Upper lobe of right lung (tissue), 1 donor: ENCODE results near the gene CNTNAP1. TPM values are rescaled to one million over a fixed set of nuclear protein-coding genes. Genes with fewer than 3 reads are reported as not detected.

ENCODE experiments used
- ATAC-seq: fragments of 200-7000 bp; cut with Tn5 transposase; one replicate; pipeline ENCODE4 v1.9.1; 2020; ENCODE audit warnings: mild to moderate bottlenecking, moderate library complexity
- DNase-seq: peaks from one replicate; pipeline ENCODE4 v3.0.0-alpha.2; 2020
- H3K27ac ChIP-seq: fragments of 200-600 bp; one replicate; pipeline ENCODE4 v1.8.0; 2022
- H3K27me3 ChIP-seq: fragments of 200-600 bp; one replicate; pipeline ENCODE4 v1.8.0; 2022; ENCODE audit warnings: mild to moderate bottlenecking
- H3K36me3 ChIP-seq: fragments of 200-600 bp; one replicate; pipeline ENCODE4 v1.8.0; 2022
- H3K4me1 ChIP-seq: fragments of 200-600 bp; one replicate; pipeline ENCODE4 v1.8.0; 2022
- H3K4me3 ChIP-seq: fragments of 200-600 bp; one replicate; pipeline ENCODE4 v1.8.0; 2022; ENCODE audit warnings: mild to moderate bottlenecking
- H3K9me3 ChIP-seq: fragments of 200-600 bp; one replicate; pipeline ENCODE4 v1.8.0; 2022
- intact Hi-C: fragments of 100-400 bp; cut with DNase I; formaldehyde crosslinking; loops from one replicate; pipeline ENCODE4 v1.11.0; 2022
- total RNA-seq: library from RNA; stranded (reverse); fragmentation: NEBNext Ultra II Directional; extraction: Animal tissue kit (Norgen Biotek cat#: 25700); gene quantifications from one replicate; pipeline ENCODE4 v1.2.1, GENCODE V29; 2021
- TF ChIP-seq, protein P1 (sequence below): fragments of 200-600 bp; IDR thresholded peaks from one replicate; pipeline ENCODE4 v1.8.0; 2022; ENCODE audit warnings: antibody characterized with exemption
- donor health status: DM: no; HTN: yes; CAD: no; lungs with severe emphysema.

CNTNAP1 gene
- total RNA-seq, 1 donor from 2014 or later, result 6.5 TPM

DNA sequence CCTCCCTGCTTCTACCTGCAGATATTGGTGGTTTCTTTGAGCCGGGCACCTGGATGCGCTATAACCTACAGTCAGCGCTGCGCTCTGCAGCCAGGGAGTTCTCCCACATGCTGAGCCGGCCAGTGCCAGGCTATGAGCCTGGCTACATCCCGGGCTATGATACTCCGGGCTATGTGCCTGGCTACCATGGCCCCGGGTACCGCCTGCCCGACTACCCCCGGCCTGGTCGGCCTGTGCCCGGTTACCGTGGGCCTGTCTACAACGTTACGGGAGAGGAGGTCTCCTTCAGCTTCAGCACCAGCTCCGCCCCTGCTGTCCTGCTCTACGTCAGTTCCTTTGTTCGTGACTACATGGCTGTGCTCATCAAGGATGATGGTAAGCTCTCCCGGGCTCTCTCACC lies 13.2 kb downstream of the CNTNAP1 start:
- Histone ChIP-seq H3K36me3 (peaks cover 50% of the 10 kb centered on the region), H3K4me1 (no peaks in the 10 kb centered on the region), H3K9me3 (no peaks in the 10 kb centered on the region), H3K27ac (no peak overlapping the region), H3K27me3 (no peaks in the 10 kb centered on the region), H3K4me3 (no peak overlapping the region)
- ATAC-seq, result no peak
- intact Hi-C loops, result no loop called here
- DNase-seq, result peak; percentile 62
- TF ChIP-seq, protein P1, sequence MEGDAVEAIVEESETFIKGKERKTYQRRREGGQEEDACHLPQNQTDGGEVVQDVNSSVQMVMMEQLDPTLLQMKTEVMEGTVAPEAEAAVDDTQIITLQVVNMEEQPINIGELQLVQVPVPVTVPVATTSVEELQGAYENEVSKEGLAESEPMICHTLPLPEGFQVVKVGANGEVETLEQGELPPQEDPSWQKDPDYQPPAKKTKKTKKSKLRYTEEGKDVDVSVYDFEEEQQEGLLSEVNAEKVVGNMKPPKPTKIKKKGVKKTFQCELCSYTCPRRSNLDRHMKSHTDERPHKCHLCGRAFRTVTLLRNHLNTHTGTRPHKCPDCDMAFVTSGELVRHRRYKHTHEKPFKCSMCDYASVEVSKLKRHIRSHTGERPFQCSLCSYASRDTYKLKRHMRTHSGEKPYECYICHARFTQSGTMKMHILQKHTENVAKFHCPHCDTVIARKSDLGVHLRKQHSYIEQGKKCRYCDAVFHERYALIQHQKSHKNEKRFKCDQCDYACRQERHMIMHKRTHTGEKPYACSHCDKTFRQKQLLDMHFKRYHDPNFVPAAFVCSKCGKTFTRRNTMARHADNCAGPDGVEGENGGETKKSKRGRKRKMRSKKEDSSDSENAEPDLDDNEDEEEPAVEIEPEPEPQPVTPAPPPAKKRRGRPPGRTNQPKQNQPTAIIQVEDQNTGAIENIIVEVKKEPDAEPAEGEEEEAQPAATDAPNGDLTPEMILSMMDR, result no peak

DNA sequence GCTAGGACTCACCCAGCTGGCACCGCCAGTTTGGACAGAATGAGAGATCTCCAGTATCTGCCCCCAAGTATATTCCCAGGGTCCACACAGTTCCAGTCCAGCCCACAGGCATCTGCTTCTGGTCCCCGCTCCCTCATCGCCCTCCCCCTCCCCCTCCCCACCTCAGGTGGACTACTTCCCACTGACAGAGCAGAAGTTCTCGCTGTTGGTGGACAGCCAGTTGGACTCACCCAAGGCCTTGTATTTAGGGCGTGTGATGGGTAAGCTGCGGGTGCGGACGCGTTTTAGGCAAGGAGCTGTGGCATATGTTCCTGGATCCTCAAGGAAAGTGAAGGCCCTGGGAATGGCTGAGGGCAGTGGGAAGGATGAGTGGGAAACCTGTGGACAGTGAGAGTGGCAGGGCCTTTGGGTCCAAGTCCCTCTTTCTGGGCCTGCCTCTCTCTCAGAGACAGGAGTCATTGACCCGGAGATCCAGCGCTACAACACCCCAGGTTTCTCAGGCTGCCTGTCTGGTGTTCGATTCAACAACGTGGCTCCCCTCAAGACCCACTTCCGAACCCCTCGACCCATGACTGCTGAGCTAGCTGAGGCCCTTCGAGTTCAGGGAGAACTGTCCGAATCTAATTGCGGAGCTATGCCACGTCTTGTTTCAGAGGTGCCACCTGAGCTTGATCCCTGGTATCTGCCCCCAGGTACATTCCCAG lies 14.9 kb downstream of the CNTNAP1 start:
- ATAC-seq, result no peak
- DNase-seq, result peak; percentile 42
- TF ChIP-seq, protein P1, result no peak
- Histone ChIP-seq H3K36me3 (peaks cover 67% of the 10 kb centered on the region), H3K27me3 (no peaks in the 10 kb centered on the region), H3K4me3 (no peak overlapping the region), H3K9me3 (no peaks in the 10 kb centered on the region), H3K4me1 (no peaks in the 10 kb centered on the region), H3K27ac (no peak overlapping the region)
- intact Hi-C loops, result no loop called here

DNA sequence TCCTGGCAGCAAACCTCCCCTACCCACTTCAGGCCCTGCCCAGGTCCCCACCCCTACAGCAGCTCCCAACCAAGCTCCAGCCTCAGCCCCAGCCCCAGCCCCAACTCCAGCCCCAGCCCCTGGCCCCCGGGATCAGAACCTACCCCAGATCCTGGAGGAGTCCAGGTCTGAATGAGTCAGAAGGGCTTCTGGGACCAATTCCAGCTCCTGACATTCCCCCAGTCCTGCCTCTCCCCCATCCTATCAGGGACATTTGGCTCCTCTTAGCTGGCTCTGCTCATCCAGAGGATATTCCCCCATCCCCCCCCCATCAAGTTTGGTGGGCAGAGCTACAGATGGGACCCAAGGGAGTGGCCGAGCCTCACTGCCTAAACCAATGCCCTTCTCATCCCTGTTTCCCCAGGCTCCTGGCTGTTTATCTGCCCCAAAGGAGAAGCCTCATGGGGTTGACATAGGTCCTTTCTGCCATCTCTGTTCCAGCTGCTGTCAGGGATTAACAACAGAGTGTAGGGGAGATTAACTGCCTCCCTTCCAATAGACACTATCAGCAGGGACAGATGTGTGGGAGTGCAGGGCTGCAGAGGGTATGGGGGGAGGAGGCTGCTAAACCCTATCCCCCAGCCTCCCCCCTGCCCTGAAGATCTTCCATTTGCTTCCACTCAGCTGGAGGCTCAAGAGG lies 16.5 kb downstream of the CNTNAP1 start:
- Histone ChIP-seq H3K9me3 (no peaks in the 10 kb centered on the region), H3K4me3 (no peak overlapping the region), H3K27ac (no peak overlapping the region), H3K4me1 (no peaks in the 10 kb centered on the region), H3K36me3 (peaks cover 77% of the 10 kb centered on the region), H3K27me3 (no peaks in the 10 kb centered on the region)
- peak; percentile 57 for DNase-seq
- intact Hi-C loops, result no loop called here
- ATAC-seq, result no peak
- TF ChIP-seq, protein P1, result no peak

DNA sequence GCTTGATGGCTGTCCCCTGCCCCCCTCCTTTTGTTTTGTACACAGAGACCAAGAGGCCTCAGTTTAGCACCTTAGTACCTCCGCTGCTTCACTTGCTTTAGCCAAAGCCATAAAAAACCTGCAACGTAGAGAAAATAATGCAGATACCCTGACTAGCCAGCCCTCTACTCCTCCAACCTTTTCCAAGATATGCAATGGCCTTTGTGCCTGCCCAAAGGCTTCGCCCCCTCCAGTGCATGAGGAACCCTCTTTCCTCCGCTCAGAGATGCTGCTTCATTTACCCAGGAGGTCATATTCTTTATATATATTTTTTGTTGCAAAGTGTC lies 17.0 kb downstream of the CNTNAP1 start:
- TF ChIP-seq, protein P1, result no peak
- no peak for ATAC-seq
- H3K4me1 ChIP-seq, result no peaks in the 10 kb centered on the region
- intact Hi-C loops, result no loop called here
- no peaks in the 10 kb centered on the region for H3K27me3 ChIP-seq
- no peak for DNase-seq
- H3K9me3 ChIP-seq, result no peaks in the 10 kb centered on the region
- no peak overlapping the region for H3K27ac ChIP-seq
- no peak overlapping the region for H3K4me3 ChIP-seq
- H3K36me3 ChIP-seq, result peaks cover 82% of the 10 kb centered on the region

DNA sequence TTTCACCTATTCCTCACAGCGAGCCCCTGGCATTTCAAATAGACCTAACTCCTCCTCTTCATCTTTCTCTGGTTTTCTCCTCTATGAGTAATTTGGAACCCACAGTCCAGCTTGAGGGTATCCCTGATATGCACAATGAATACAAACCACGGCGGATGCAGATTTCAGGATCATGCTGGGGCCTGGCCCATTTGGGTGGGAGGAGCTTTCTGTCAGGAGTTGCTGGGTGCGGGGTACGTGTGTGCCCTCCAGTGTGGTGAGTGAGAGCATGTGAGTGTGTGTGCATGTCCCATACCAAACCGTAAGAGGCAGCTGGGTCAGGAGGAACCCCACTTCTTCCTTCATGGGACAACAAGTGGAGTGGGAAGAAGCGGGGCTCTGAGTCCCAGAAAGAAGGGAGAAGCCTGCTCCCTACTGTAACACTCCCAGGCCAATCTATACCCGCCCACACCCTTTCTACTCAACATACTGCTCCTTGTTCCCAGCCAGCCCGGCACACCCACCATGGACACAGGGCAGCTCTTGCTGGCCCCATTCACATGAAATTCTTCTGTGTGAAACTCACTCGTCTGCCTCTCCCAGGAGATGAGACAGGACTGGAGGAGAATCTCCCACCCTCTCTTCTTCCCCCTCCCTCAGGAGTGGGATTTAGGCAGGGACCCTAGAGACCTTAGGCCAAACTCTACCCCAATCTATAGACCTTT lies 18.4 kb downstream of the CNTNAP1 start:
- H3K36me3 ChIP-seq, result peaks cover 89% of the 10 kb centered on the region
- ATAC-seq, result no peak
- H3K27me3 ChIP-seq, result no peaks in the 10 kb centered on the region
- TF ChIP-seq, protein P1, result no peak
- H3K9me3 ChIP-seq, result no peaks in the 10 kb centered on the region
- H3K4me3 ChIP-seq, result no peak overlapping the region
- intact Hi-C loops, result no loop called here
- peak; percentile 33 for DNase-seq
- H3K27ac ChIP-seq, result no peak overlapping the region
- no peaks in the 10 kb centered on the region for H3K4me1 ChIP-seq
